H1 (cell line): Measurements from ENCODE around the gene TMED9.

ENCODE experiments used
- SP1 ChIP-seq: IDR thresholded peaks from 2 replicates; pipeline ENCODE4 v1.6.1; 2011; ENCODE audit warnings: low read depth, low read length
- TF ChIP-seq, protein P1 (sequence below), 3 experiments: IDR thresholded peaks; 1 replicate in 2 of 3; 2 replicates in 1 of 3; pipeline versions ENCODE4 v1.5.1 to v1.6.1; 2011; ENCODE audit warnings: low read length in 3 of 3, mild to moderate bottlenecking in 3 of 3, inconsistent platforms in 2 of 3, low read depth in 1 of 3, moderate library complexity in 1 of 3; ENCODE audit not compliant: insufficient read depth in 1 of 3; ENCODE audit errors: control extremely low read depth in 1 of 3
- TF ChIP-seq, protein P2 (sequence below): fragments of 300-600 bp; sonication (generic); IDR thresholded peaks from 2 replicates; pipeline ENCODE4 v1.7.1; 2012; ENCODE audit warnings: low read length, moderate library complexity, mild to moderate bottlenecking, inconsistent platforms; ENCODE audit not compliant: insufficient replicate concordance

DNA sequence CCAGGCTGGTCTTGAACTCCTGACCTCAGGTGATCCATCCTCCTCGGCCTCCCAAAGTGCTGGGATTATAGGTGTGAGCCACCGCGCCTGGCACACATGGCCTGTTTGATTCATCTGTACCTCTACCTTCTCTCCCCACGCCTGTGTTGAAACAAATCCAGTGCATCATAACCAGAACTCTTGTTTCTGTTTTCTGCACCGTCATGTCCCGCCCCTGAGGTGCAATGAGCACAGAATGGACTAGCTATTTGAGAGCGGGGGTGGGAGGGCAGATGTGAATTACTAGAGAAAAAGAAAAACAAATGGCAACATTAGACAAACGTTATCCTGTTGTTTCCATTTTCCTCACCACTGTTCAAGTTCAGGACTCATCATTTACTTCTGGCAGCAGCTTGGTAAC, 27.0 kb upstream of the TMED9 start:
- TF ChIP-seq, protein P1, sequence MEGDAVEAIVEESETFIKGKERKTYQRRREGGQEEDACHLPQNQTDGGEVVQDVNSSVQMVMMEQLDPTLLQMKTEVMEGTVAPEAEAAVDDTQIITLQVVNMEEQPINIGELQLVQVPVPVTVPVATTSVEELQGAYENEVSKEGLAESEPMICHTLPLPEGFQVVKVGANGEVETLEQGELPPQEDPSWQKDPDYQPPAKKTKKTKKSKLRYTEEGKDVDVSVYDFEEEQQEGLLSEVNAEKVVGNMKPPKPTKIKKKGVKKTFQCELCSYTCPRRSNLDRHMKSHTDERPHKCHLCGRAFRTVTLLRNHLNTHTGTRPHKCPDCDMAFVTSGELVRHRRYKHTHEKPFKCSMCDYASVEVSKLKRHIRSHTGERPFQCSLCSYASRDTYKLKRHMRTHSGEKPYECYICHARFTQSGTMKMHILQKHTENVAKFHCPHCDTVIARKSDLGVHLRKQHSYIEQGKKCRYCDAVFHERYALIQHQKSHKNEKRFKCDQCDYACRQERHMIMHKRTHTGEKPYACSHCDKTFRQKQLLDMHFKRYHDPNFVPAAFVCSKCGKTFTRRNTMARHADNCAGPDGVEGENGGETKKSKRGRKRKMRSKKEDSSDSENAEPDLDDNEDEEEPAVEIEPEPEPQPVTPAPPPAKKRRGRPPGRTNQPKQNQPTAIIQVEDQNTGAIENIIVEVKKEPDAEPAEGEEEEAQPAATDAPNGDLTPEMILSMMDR (IDR thresholded peaks at IDR 0.05; ENCODE audit: control extremely low read depth in 1 of 3, insufficient read depth in 1 of 3, low read depth in 1 of 3, low read length in 3 of 3), result no peak
- no peak for TF ChIP-seq SP1
- TF ChIP-seq, protein P2, sequence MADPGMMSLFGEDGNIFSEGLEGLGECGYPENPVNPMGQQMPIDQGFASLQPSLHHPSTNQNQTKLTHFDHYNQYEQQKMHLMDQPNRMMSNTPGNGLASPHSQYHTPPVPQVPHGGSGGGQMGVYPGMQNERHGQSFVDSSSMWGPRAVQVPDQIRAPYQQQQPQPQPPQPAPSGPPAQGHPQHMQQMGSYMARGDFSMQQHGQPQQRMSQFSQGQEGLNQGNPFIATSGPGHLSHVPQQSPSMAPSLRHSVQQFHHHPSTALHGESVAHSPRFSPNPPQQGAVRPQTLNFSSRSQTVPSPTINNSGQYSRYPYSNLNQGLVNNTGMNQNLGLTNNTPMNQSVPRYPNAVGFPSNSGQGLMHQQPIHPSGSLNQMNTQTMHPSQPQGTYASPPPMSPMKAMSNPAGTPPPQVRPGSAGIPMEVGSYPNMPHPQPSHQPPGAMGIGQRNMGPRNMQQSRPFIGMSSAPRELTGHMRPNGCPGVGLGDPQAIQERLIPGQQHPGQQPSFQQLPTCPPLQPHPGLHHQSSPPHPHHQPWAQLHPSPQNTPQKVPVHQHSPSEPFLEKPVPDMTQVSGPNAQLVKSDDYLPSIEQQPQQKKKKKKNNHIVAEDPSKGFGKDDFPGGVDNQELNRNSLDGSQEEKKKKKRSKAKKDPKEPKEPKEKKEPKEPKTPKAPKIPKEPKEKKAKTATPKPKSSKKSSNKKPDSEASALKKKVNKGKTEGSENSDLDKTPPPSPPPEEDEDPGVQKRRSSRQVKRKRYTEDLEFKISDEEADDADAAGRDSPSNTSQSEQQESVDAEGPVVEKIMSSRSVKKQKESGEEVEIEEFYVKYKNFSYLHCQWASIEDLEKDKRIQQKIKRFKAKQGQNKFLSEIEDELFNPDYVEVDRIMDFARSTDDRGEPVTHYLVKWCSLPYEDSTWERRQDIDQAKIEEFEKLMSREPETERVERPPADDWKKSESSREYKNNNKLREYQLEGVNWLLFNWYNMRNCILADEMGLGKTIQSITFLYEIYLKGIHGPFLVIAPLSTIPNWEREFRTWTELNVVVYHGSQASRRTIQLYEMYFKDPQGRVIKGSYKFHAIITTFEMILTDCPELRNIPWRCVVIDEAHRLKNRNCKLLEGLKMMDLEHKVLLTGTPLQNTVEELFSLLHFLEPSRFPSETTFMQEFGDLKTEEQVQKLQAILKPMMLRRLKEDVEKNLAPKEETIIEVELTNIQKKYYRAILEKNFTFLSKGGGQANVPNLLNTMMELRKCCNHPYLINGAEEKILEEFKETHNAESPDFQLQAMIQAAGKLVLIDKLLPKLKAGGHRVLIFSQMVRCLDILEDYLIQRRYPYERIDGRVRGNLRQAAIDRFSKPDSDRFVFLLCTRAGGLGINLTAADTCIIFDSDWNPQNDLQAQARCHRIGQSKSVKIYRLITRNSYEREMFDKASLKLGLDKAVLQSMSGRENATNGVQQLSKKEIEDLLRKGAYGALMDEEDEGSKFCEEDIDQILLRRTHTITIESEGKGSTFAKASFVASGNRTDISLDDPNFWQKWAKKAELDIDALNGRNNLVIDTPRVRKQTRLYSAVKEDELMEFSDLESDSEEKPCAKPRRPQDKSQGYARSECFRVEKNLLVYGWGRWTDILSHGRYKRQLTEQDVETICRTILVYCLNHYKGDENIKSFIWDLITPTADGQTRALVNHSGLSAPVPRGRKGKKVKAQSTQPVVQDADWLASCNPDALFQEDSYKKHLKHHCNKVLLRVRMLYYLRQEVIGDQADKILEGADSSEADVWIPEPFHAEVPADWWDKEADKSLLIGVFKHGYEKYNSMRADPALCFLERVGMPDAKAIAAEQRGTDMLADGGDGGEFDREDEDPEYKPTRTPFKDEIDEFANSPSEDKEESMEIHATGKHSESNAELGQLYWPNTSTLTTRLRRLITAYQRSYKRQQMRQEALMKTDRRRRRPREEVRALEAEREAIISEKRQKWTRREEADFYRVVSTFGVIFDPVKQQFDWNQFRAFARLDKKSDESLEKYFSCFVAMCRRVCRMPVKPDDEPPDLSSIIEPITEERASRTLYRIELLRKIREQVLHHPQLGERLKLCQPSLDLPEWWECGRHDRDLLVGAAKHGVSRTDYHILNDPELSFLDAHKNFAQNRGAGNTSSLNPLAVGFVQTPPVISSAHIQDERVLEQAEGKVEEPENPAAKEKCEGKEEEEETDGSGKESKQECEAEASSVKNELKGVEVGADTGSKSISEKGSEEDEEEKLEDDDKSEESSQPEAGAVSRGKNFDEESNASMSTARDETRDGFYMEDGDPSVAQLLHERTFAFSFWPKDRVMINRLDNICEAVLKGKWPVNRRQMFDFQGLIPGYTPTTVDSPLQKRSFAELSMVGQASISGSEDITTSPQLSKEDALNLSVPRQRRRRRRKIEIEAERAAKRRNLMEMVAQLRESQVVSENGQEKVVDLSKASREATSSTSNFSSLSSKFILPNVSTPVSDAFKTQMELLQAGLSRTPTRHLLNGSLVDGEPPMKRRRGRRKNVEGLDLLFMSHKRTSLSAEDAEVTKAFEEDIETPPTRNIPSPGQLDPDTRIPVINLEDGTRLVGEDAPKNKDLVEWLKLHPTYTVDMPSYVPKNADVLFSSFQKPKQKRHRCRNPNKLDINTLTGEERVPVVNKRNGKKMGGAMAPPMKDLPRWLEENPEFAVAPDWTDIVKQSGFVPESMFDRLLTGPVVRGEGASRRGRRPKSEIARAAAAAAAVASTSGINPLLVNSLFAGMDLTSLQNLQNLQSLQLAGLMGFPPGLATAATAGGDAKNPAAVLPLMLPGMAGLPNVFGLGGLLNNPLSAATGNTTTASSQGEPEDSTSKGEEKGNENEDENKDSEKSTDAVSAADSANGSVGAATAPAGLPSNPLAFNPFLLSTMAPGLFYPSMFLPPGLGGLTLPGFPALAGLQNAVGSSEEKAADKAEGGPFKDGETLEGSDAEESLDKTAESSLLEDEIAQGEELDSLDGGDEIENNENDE, result no peak
